Measurements from ENCODE around the gene ECHDC3.

Gene ECHDC3, protein sequence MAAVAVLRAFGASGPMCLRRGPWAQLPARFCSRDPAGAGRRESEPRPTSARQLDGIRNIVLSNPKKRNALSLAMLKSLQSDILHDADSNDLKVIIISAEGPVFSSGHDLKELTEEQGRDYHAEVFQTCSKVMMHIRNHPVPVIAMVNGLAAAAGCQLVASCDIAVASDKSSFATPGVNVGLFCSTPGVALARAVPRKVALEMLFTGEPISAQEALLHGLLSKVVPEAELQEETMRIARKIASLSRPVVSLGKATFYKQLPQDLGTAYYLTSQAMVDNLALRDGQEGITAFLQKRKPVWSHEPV

DNA sequence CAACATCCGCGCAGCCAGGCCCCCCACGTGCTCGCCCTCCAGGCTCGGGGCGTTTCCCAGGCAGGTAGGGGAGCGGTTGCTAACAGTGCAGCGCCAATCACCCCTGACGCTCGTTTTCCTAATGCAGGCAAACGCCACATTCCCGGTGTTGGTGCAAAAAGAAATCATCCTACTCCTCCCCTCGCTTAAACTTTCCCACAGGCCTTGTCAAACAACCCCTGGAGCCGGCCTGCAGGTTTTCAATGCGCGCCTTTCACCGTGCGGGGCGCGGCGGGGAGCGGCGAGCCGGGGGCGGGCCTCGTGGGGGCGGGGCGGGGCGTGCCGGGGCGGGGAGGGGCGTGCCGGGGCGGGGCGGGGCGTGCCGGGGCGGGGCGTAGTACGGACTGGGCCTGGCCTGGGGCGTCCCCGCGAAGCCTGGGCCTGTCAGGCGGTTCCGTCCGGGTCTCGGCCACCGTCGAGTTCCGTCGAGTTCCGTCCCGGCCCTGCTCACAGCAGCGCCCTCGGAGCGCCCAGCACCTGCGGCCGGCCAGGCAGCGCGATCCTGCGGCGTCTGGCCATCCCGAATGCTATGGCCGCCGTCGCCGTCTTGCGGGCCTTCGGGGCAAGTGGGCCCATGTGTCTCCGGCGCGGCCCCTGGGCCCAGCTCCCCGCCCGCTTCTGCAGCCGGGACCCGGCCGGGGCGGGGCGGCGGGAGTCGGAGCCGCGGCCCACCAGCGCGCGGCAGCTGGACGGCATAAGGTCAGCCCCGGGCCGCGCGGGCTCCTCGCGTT, at the start of gene ECHDC3:
TSS of gene ECHDC3 (plus strand) at position 374 of the 770 bp plus-strand sequence. CDS start at position 569, 195 bp downstream.
- FAIRE-seq = no peak
- no peak for TF ChIP-seq POLR2A (IDR thresholded peaks at IDR 0.05; ENCODE audit: low read depth, low read length)
- no peak for DNase-seq (ENCODE audit: insufficient read length, low spot score)

DNA sequence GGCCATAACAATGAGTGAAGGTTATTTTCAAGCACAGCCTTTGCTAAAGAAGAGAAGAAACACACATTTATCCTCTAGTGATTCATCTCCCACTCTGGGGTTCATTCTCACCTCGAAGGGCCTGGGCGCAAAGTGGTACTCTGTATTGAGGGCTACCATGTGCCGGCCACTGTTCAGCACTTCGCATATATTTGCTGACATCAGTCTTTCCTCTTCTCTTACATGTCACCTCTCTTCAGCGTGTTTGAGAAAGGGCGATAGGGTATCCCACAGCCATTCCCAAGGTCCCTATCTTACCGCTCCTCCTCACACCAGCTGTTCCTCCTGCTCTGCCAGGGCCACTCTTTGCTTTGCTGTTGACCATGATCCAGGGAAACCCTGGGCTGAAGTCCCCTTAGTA, 48.8 kb upstream of the ECHDC3 start:
- FAIRE-seq (no peak), DNase-seq (ENCODE audit: insufficient read length, low spot score) (no peak)
- no peak for TF ChIP-seq POLR2A (IDR thresholded peaks at IDR 0.05; ENCODE audit: low read depth, low read length)

DNA sequence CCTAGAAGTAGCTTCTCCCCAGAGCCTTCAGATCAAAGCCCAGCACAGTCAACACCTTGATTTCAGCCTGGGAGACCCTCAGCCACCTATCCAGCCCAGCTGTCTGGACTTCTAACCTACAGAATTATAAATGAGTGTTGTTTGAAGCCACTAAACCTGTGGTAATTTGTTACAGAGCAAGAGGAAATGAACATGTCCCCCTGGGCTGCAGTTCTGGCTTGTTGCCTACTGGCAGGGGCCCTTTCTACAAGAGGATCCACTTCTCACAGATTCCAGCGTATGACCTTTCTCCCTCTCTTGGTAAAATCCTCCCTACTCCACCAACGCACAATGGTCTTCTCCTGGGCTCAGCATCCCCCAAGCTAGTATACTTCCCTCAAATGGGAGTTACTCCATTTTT, 46.4 kb upstream of the ECHDC3 start:
- DNase-seq (ENCODE audit: insufficient read length, low spot score) (no peak), FAIRE-seq (no peak)
- no peak for TF ChIP-seq POLR2A (IDR thresholded peaks at IDR 0.05; ENCODE audit: low read depth, low read length)

DNA sequence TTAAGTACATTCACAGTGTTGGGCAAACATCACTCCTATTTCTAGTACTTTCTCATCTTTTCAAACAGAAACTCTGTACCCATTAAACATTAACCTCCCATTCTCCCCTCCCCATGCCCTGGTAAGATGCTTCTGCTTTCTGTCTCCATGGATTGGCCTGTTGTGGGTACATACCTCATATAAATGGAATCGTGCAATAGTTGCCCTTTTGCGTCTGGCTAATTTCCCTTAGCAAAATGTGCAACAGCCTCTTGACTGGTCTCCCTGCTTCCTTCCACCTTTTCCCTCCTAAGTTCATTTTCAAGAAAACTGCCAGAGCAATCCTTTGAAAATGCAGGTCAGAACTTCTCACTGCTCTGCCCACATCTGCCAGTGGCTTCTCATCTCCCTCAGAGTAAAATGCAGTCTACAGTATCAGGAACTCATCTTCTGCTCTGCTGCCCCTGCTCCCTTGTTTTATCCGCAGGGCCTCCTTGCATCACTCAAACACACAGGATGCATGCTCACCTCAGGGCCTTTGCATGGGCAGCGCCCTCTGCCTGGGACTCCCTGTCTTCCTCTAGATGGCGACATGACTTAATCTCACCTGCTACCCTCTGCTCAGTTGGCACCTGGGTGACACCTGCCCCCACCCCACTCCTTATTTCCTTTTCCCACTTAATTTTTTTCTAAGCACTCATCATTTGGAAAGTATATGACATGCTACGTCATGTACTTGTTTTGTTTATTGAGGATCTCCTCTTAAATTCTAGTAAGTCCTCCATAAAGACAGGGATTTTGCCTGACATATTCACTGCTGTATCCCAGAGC, 44.3 kb upstream of the ECHDC3 start:
- DNase-seq (ENCODE audit: insufficient read length, low spot score) = no peak
- FAIRE-seq = no peak
- TF ChIP-seq POLR2A (IDR thresholded peaks at IDR 0.05; ENCODE audit: low read depth, low read length) = no peak

DNA sequence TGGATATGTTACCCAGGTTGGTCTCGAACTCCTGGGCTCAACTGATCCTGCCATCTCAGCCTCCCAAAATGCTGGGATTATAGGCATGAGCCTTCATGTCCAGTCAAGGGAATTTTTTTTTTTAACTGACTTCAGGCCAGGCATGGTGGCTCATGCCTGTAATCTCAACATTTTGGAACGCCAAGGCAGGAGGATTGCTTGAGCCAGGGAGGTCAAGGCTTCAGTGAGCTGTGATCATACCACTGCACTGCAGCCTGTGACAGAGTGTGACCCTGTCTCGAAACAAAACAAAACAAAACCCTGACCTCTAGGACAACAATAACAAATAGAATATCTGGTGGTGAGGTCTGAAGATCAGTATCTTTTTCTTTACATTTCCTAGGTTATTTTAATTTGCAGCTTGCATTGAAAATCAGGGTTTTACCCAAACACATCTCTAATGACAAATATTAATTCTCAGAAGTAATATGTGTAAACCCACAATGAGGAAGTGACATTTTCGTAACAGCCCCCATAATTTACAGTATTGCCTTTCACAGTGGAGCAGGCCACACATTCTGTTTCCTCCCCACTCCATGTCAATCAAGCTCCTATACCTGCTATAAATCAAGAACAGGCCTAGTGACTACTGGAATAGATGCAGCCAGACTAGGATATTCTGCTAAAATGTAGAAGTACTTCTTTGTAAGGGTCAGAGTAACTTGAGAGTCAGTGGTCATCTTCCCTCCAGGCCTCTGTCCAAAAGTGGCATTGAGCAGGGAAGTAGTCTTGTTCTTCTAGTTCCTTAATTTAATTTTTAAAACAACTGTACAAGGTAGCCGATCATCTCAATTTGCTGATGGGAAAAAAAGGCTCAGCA, 43.3 kb upstream of the ECHDC3 start:
- DNase-seq (ENCODE audit: insufficient read length, low spot score) (no peak), FAIRE-seq (no peak)
- TF ChIP-seq POLR2A (IDR thresholded peaks at IDR 0.05; ENCODE audit: low read depth, low read length) = no peak

DNA sequence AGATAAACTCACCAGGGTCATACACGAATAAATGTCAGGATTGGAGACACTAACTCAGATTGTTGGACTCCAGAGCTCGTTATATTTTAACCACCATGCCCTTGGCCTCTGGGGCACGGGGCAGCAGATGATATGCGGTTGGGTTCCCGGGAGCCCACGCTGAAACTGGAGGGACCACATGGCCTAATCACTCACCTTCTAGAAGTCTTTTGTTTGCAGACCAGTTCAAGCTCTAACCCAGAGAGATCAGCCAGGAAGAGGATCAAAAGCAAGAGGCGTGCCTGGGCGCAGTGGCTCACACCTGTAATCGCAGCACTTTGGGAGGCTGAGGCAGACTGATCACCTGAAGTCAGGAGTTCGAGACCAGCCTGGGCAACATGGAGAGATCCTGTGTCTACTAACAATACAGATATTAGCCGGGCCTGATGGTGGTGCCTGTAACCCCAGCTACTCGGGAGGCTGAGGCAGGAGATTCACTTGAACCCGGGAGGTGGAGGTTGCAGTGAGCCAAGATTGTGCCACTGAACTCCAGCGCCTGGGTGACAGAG, 42.6 kb upstream of the ECHDC3 start:
- TF ChIP-seq POLR2A (IDR thresholded peaks at IDR 0.05; ENCODE audit: low read depth, low read length) = no peak
- FAIRE-seq = no peak
- no peak for DNase-seq (ENCODE audit: insufficient read length, low spot score)

DNA sequence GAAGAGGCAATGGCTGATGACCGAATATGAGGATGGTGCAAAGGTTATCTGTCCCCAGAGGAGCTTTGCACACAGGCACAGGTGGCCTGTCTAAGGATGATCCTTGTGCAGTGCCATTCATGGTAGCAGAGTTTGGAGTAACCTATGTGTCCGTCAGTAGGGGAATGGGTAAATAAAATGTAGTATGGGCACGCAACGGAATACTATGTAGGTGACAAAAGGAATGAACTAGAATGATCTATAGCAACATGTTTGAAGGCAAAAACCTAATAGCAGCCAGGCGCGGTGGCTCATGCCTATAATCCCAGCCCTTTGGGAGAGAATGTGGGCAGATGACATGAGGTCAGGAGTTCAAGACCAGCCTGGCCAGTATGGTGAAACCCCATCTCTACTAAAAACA, 41.6 kb upstream of the ECHDC3 start:
- DNase-seq (ENCODE audit: insufficient read length, low spot score) = no peak
- FAIRE-seq = no peak
- TF ChIP-seq POLR2A (IDR thresholded peaks at IDR 0.05; ENCODE audit: low read depth, low read length) = no peak

DNA sequence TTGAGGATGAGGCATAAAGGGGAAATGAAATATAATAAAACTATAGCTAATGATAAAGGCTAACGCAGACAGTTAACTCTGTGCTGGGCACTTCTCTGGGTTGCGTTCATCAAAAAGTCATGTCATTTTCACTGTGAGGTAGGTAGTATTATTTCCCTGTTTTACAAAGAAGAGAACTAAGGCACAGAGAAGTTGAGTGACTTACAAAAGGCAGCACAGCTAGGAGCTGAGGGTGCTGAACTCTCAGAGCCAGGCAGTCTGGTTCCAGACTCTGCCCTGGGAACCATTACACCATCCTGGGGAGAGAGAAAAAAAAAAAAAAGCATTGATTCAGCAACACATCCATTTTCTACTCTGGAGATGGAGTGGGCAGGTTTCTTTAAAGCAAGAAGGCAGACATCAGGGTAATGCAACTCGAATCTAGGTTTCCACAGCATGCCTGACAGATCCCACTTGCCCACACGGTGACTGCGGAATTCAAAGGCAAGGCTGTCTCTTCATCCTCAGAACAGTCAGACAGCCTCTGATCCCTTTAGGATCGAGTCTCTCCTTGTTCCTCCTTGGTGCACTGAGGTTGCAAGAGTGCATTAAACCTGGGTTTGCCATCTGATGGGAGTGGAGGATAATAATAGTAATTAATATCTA, 40.6 kb upstream of the ECHDC3 start:
- no peak for FAIRE-seq
- no peak for TF ChIP-seq POLR2A (IDR thresholded peaks at IDR 0.05; ENCODE audit: low read depth, low read length)
- DNase-seq (ENCODE audit: insufficient read length, low spot score) = no peak

DNA sequence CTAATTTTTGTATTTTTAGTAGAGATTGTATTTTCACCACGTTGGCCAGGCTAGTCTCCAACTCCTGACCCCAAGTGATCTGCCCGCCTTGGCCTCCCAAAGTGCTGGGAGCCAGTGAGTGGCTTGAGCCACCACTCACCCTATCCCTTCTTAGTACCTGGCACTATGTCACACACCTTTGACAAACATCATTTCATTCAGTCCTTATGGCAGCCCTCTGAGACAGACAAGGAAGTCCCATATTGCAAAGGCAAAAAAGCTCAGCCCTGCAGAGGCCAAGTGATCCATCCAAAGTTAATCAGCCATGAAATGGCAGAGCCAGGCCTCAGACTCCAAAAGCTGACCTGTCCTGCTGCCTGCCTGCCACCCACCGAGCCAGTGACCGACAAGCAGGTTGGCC, 39.9 kb upstream of the ECHDC3 start:
- TF ChIP-seq POLR2A (IDR thresholded peaks at IDR 0.05; ENCODE audit: low read depth, low read length) = no peak
- no peak for DNase-seq (ENCODE audit: insufficient read length, low spot score)
- FAIRE-seq = no peak

DNA sequence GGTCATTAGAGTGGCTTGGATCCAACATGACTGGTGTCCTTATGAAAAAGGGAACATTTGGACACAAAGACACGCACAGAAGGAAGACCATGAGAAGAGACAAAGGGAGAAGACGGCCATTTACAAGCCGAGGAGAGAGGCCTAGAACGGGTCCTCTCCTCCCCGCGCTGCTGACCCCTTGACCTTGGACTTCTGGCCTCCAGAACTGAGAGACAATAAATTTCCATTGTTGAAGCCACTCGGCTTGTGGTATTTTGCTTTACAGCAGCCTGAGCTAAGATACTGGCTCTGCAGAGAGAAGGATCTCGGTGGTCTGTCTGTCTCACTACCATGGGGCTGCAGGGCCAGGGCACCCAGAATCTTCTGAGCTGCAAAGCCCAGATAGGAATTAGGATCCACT, 38.1 kb upstream of the ECHDC3 start:
- DNase-seq (ENCODE audit: insufficient read length, low spot score) = no peak
- no peak for FAIRE-seq
- TF ChIP-seq POLR2A (IDR thresholded peaks at IDR 0.05; ENCODE audit: low read depth, low read length) = no peak

DNA sequence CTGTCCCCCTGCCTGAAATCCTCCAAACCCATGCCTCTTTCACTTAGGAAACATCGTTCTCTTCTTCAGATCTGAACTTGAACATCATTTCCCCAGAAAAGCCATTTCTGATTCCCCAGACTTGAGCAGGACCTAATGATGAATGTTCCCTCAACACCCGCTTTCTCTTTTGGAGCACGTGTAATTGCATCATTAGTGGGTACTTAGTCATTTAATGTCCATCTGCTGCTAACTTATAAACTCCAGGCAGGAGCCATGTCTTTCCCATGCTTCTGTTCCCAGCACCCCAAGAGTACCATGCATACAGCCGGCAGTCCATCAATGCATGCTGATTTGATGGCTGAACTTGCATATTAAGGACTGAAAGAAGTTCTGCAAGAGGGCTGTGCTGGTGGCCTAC, 36.5 kb upstream of the ECHDC3 start:
- FAIRE-seq (no peak), DNase-seq (ENCODE audit: insufficient read length, low spot score) (no peak)
- no peak for TF ChIP-seq POLR2A (IDR thresholded peaks at IDR 0.05; ENCODE audit: low read depth, low read length)

DNA sequence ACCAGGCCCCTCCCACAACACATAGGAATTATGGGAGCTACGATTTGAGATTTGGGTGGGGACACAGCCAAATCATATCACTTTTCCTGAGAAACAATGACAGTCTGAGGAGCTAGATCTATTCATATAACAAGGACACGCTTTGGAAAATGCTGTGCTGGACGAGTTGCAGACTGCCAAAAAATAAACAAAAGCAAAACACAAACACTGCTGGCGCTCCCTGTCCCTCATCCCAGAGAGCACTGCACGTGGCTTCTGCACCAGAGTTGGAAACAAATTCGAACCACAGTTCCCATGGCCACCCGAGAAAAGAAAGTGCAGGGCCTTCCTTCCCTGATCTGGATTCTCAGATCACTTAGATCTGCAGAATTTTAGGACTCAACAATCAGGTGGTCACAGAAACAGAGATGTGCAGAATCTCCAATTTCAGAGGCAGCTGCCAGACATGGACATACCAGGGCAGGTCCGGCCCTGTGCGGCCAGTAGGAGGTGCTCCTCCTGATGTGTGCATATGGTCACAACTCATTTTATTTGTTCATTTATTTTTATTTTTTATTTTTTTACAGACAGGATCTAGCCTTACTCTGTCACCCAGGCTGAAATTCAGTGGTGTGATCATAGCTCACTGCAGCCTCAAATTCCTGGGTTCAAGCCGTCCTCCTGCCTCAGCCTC, 35.2 kb upstream of the ECHDC3 start:
- TF ChIP-seq POLR2A (IDR thresholded peaks at IDR 0.05; ENCODE audit: low read depth, low read length) = no peak
- DNase-seq (ENCODE audit: insufficient read length, low spot score) = no peak
- FAIRE-seq = no peak

Data from H54 (cell line).